Measurements from ENCODE around the gene MANSC1. TPM values are rescaled to one million over a fixed set of nuclear protein-coding genes. Genes with fewer than 3 reads are reported as not detected.

Gene MANSC1
- total and polyA plus RNA-seq, 9 of the 15 experiments (the other 6 are each of a cell fraction or from before 2014, with no cell fraction given), result 0.76 to 8.6 (median 3.1) TPM

DNA sequence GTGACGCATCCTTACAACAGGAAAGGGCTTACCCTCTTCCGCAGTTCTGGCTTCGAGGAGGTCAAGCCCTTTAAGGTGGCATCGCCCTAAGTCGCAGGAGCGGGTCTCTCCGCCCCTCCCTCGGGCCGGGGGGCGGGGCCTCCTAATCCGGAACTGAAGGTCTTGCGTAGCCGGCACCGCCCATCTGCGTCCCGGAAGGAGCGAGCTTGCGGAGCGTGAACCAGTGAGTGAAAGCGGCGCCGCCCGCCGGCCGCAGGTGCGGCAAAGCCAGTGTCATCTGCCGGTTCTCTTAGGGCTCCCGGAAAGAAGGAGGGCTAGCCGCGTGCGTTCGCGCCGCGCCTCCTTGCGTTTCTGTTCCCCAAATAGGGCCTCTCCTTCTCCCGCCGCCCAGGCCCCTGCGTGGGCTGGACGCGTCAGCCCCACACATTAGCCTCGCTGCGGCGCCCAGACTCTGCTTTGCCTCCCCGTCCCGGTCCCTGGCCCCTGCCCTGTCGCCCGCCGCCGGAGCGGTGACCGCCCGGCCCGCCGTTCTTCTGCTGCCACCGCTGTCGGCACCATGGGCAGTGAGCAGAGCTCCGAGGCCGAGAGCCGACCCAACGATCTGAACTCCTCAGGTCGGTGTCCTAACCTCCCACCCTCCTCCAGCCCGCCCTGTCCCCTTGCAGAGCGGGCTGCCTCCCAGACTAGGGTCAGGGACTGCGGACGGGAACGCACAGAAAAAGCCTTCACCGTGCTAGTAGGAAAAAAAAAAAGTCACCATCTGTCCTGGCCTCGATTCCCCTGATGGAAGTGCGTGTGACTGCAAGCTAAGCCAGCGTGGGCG is 7.1 kb upstream of the MANSC1 start, which contains the start of gene BORCS5 (continued):
- TF ChIP-seq, protein P1, sequence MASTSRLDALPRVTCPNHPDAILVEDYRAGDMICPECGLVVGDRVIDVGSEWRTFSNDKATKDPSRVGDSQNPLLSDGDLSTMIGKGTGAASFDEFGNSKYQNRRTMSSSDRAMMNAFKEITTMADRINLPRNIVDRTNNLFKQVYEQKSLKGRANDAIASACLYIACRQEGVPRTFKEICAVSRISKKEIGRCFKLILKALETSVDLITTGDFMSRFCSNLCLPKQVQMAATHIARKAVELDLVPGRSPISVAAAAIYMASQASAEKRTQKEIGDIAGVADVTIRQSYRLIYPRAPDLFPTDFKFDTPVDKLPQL (IDR thresholded peaks at IDR 0.05; ENCODE audit: extremely low read depth, insufficient read length), result no peak
- TF ChIP-seq C11orf30 (IDR thresholded peaks at IDR 0.05; ENCODE audit: low read depth), result 0 out of 2 replicates have a peak, but pooled peaks have one; percentile 20
- peak; percentile 66 for TF ChIP-seq PRDM10 (IDR thresholded peaks at IDR 0.05; ENCODE audit: partially characterized antibody)
- TF ChIP-seq, protein P2, sequence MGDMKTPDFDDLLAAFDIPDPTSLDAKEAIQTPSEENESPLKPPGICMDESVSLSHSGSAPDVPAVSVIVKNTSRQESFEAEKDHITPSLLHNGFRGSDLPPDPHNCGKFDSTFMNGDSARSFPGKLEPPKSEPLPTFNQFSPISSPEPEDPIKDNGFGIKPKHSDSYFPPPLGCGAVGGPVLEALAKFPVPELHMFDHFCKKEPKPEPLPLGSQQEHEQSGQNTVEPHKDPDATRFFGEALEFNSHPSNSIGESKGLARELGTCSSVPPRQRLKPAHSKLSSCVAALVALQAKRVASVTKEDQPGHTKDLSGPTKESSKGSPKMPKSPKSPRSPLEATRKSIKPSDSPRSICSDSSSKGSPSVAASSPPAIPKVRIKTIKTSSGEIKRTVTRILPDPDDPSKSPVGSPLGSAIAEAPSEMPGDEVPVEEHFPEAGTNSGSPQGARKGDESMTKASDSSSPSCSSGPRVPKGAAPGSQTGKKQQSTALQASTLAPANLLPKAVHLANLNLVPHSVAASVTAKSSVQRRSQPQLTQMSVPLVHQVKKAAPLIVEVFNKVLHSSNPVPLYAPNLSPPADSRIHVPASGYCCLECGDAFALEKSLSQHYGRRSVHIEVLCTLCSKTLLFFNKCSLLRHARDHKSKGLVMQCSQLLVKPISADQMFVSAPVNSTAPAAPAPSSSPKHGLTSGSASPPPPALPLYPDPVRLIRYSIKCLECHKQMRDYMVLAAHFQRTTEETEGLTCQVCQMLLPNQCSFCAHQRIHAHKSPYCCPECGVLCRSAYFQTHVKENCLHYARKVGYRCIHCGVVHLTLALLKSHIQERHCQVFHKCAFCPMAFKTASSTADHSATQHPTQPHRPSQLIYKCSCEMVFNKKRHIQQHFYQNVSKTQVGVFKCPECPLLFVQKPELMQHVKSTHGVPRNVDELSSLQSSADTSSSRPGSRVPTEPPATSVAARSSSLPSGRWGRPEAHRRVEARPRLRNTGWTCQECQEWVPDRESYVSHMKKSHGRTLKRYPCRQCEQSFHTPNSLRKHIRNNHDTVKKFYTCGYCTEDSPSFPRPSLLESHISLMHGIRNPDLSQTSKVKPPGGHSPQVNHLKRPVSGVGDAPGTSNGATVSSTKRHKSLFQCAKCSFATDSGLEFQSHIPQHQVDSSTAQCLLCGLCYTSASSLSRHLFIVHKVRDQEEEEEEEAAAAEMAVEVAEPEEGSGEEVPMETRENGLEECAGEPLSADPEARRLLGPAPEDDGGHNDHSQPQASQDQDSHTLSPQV (IDR thresholded peaks at IDR 0.05), result no peak
- peak; percentile 28; the same call in 1 of the 2 replicates for TF ChIP-seq NFRKB (IDR thresholded peaks at IDR 0.05; ENCODE audit: low read depth)
- TF ChIP-seq DMBX1 (CRISPR knock-in tag; IDR thresholded peaks at IDR 0.05; ENCODE audit: borderline replicate concordance), result no peak
- TF ChIP-seq, protein P3, sequence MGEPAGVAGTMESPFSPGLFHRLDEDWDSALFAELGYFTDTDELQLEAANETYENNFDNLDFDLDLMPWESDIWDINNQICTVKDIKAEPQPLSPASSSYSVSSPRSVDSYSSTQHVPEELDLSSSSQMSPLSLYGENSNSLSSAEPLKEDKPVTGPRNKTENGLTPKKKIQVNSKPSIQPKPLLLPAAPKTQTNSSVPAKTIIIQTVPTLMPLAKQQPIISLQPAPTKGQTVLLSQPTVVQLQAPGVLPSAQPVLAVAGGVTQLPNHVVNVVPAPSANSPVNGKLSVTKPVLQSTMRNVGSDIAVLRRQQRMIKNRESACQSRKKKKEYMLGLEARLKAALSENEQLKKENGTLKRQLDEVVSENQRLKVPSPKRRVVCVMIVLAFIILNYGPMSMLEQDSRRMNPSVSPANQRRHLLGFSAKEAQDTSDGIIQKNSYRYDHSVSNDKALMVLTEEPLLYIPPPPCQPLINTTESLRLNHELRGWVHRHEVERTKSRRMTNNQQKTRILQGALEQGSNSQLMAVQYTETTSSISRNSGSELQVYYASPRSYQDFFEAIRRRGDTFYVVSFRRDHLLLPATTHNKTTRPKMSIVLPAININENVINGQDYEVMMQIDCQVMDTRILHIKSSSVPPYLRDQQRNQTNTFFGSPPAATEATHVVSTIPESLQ (CRISPR knock-in tag; IDR thresholded peaks at IDR 0.05), result no peak; the same call in 1 of the 2 replicates
- TF ChIP-seq, protein P4, sequence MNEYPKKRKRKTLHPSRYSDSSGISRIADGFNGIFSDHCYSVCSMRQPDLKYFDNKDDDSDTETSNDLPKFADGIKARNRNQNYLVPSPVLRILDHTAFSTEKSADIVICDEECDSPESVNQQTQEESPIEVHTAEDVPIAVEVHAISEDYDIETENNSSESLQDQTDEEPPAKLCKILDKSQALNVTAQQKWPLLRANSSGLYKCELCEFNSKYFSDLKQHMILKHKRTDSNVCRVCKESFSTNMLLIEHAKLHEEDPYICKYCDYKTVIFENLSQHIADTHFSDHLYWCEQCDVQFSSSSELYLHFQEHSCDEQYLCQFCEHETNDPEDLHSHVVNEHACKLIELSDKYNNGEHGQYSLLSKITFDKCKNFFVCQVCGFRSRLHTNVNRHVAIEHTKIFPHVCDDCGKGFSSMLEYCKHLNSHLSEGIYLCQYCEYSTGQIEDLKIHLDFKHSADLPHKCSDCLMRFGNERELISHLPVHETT (CRISPR knock-in tag; conservative IDR thresholded peaks at IDR 0.05 in 1 of 2, IDR thresholded peaks at IDR 0.05 in 1 of 2), result peak in 1 of 2 experiments; percentile 68; a peak in 2 of 4 replicates
- TF ChIP-seq HDAC3 (IDR thresholded peaks at IDR 0.05; ENCODE audit: borderline replicate concordance, partially characterized antibody), result no peak

All from K562 (cell line).